AG09319 (cell line): Measurements from ENCODE around the gene ACKR2.

Experiments used
- DNase-seq: peaks from one replicate; pipeline ENCODE4 v3.0.0-alpha.2; 2010; ENCODE audit warnings: low read depth; ENCODE audit errors: extremely low read depth
- TF ChIP-seq, protein P1 (sequence below): IDR thresholded peaks from 2 replicates; pipeline ENCODE4 v1.5.1; 2011; ENCODE audit warnings: low read depth, mild to moderate bottlenecking, inconsistent platforms, low read length, moderate library complexity

ACKR2 gene

DNA sequence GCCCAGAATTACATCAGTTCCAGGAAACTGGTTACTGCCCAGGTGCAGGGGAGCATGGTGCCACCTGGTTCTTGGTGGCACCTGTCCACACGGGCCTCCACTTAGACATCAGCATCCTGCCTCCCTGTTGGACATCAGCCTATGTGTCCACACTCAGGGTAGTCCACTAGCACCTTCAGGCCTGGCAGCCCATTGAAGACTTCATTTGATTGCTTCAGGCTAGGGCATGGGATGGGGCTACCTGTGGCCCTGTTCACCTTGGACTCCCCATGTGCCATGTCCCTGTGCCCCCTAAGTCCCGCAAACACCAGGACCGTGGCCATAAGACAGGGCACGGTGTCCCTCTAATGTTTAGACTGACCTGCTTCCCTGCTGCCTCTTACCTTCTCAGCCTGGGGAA lies 35.6 kb downstream of the ACKR2 start:
- TF ChIP-seq, protein P1, sequence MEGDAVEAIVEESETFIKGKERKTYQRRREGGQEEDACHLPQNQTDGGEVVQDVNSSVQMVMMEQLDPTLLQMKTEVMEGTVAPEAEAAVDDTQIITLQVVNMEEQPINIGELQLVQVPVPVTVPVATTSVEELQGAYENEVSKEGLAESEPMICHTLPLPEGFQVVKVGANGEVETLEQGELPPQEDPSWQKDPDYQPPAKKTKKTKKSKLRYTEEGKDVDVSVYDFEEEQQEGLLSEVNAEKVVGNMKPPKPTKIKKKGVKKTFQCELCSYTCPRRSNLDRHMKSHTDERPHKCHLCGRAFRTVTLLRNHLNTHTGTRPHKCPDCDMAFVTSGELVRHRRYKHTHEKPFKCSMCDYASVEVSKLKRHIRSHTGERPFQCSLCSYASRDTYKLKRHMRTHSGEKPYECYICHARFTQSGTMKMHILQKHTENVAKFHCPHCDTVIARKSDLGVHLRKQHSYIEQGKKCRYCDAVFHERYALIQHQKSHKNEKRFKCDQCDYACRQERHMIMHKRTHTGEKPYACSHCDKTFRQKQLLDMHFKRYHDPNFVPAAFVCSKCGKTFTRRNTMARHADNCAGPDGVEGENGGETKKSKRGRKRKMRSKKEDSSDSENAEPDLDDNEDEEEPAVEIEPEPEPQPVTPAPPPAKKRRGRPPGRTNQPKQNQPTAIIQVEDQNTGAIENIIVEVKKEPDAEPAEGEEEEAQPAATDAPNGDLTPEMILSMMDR: no peak
- DNase-seq: no peak

DNA sequence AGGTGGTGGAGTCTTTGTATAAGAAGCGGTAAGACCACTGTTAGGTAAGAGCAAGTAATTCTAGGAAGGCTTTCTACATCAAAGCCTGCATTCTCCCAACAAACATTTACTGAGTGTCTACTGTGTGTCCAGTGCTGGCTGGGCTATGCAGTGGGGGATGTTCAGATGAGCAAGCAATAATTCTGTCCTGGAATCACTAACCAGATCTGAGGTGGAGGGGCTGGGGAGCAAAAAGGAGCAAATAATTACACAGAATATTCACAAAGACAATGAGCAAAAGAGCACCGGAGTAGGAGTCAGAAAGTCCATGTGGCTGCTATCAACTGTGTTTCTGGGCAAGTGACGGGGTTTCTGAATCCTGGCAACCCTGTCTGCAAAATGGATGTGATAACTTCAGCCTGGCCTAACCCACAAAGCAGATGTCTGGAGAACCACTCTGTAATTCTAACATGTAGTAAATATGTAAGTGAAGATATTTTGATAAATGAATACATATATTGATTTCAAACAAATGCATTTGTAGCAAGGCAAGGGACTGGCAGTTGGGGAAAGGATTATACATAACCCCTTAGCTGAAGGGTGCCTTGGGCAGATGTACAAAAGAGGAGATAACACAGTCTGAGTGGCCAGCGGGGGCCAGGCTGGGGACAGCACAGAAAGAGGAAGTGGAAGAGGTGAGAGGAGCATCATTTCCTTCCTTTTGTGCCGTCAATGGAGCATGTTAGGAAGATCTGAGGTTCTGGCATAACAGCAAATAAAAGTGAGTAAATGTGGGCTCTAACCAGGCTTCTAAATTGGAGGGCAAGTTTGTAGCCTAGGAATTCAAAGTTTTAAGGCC lies 37.7 kb downstream of the ACKR2 start:
- TF ChIP-seq, protein P1: no peak
- DNase-seq: no peak

DNA sequence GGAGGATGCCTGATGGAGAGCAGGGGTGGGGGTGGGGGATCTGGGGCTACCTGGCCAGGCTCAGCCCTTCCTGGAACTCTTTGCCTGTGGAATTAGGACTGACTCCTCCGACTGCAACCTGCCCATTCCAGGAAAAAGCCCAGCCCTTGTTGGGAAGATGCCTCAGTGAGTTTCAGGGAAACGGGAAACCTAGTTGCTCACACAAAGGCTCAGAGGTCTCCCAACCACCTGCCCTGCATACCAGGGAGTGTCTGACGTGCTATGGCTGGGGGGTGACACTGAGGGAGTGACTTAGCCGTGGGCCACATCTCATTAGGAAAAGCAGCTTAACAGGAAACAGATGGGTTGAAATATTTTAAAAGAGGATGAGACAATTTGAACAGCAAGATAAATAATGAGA lies 38.5 kb downstream of the ACKR2 start:
- TF ChIP-seq, protein P1: no peak
- DNase-seq: no peak

DNA sequence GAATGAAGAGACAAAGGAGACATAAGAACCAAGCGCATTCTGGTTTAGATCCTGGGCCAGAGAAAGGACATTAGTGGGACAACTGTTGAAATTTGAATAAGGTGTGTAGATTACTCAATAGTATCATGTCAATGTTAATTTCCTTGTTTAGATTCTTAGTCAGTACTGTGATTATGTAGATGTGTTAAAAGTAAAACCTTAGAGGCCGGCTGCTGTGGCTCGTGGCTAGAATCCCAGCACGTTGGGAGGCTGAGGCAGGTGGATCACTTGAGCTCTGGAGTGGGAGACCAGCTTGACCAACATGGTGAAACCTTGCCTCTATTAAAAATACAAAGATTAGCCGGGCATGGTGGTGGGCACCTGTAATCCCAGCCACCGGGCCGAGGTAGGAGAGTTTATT lies 39.8 kb downstream of the ACKR2 start:
- TF ChIP-seq, protein P1: no peak
- DNase-seq: no peak

DNA sequence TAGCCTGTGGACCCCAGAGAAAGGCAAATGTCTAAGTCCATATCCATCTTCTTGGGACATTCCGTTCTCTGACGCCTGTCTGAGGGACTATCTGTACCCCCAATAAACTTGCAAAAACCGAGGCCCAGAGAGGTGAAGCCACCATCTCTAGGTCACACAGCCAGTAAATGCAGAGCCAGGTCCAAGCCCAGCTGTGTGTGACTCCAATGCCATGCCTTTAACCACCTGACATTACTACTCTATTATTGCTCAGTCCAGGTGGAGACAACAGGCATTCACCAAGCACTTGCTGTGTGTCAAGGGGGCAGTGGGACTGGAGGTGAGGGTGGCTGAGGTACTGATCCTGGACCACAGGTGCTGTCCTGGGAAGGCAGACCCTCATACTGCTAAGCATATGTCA lies 41.0 kb downstream of the ACKR2 start:
- TF ChIP-seq, protein P1: no peak
- DNase-seq: no peak

DNA sequence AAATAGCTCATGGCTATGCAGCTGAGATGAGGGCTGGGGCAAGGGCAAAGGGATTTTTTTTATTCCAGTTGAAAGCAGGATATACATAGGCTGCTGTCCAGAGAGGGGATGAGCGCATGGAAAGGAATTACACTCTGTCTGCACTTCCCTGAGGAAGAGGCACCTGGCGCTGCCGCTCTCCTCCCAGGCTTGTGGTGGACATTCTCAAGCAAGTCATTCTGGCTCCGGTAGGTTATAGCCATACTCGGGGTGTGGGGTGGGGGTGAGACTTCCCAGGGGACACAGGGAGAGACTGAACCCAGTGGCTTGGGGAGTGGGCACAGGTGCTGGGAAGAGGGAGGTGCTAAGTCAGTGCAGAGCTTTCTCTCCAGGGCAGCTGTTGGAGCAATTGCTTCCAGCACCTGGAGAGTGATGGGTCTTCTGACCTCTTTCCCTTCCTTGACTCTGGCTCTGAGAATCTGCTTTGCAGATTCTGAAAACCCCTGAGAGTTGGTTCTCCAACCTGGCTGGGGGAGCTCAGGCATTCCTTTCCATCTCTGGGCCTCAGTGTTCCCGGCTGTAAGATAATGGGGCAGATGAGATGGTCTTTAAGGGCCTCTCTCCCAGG lies 42.1 kb downstream of the ACKR2 start:
- TF ChIP-seq, protein P1: no peak
- no peak for DNase-seq

DNA sequence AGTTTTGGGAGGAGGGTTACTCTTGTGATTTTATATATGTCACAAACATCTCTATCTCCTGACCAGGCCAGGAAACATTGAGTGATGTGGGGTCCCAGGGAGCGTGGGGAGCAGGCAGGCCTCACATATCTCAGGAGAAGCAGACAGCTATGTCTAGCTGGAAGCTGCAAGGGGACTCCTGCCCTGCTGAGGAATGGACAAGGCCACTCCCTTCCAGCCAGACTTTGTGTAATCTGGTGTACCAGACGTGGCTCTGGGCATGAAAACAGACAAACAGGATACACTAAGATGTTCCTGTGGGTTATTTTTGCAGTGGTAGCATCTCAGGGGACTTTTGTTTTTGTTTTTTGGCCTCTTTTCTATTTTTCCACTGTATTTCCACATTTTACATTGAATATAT lies 43.2 kb downstream of the ACKR2 start:
- no peak for DNase-seq
- TF ChIP-seq, protein P1: no peak
